Measurements from ENCODE around the gene ZNF33B. TPM values are rescaled to one million over a fixed set of nuclear protein-coding genes. Genes with fewer than 3 reads are reported as not detected.

ZNF33B gene
- total and polyA plus RNA-seq, 9 of the 15 experiments (the other 6 are each of a cell fraction or from before 2014, with no cell fraction given): 6.9 to 23.9 (median 15.4) TPM

GRCh38 chr10:42645516-42645915 is 7.1 kb upstream of the ZNF33B start (continued):
- peak; percentile 59 for TF ChIP-seq ZNF589 (CRISPR knock-in tag; IDR thresholded peaks at IDR 0.05; ENCODE audit: low read depth)
- TF ChIP-seq ELF1 (tag; IDR thresholded peaks at IDR 0.05): no peak
- no peak for TF ChIP-seq NR2C1 (IDR thresholded peaks at IDR 0.05)
- TF ChIP-seq NR2C1 (tag; IDR thresholded peaks at IDR 0.05): 0 out of 2 replicates have a peak, but pooled peaks have one; percentile 8
- no peak for TF ChIP-seq HIVEP1 (CRISPR knock-in tag; IDR thresholded peaks at IDR 0.05)
- 0 out of 2 replicates have a peak, but pooled peaks have one; percentile 28 for TF ChIP-seq MECOM (CRISPR knock-in tag; IDR thresholded peaks at IDR 0.05)
- no peak for TF ChIP-seq ZNF146 (CRISPR knock-in tag; IDR thresholded peaks at IDR 0.05; ENCODE audit: unreplicated experiment)
- no peak for TF ChIP-seq RNF219 (CRISPR knock-in tag; IDR thresholded peaks at IDR 0.05)
- 0 out of 2 replicates have a peak, but pooled peaks have one; percentile 4 for TF ChIP-seq CTBP1 (IDR thresholded peaks at IDR 0.05; ENCODE audit: borderline replicate concordance)
- no peak for TF ChIP-seq GMEB1 (CRISPR knock-in tag; IDR thresholded peaks at IDR 0.05)
- TF ChIP-seq, protein P1, sequence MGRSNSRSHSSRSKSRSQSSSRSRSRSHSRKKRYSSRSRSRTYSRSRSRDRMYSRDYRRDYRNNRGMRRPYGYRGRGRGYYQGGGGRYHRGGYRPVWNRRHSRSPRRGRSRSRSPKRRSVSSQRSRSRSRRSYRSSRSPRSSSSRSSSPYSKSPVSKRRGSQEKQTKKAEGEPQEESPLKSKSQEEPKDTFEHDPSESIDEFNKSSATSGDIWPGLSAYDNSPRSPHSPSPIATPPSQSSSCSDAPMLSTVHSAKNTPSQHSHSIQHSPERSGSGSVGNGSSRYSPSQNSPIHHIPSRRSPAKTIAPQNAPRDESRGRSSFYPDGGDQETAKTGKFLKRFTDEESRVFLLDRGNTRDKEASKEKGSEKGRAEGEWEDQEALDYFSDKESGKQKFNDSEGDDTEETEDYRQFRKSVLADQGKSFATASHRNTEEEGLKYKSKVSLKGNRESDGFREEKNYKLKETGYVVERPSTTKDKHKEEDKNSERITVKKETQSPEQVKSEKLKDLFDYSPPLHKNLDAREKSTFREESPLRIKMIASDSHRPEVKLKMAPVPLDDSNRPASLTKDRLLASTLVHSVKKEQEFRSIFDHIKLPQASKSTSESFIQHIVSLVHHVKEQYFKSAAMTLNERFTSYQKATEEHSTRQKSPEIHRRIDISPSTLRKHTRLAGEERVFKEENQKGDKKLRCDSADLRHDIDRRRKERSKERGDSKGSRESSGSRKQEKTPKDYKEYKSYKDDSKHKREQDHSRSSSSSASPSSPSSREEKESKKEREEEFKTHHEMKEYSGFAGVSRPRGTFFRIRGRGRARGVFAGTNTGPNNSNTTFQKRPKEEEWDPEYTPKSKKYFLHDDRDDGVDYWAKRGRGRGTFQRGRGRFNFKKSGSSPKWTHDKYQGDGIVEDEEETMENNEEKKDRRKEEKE (IDR thresholded peaks at IDR 0.05; ENCODE audit: borderline replicate concordance in 1 of 2, control insufficient read depth in 1 of 2, low read depth in 2 of 2, low read length in 1 of 2): no peak
- TF ChIP-seq SP1 (CRISPR knock-in tag; IDR thresholded peaks at IDR 0.05): 0 out of 2 replicates have a peak, but pooled peaks have one; percentile 28
- TF ChIP-seq, protein P2, sequence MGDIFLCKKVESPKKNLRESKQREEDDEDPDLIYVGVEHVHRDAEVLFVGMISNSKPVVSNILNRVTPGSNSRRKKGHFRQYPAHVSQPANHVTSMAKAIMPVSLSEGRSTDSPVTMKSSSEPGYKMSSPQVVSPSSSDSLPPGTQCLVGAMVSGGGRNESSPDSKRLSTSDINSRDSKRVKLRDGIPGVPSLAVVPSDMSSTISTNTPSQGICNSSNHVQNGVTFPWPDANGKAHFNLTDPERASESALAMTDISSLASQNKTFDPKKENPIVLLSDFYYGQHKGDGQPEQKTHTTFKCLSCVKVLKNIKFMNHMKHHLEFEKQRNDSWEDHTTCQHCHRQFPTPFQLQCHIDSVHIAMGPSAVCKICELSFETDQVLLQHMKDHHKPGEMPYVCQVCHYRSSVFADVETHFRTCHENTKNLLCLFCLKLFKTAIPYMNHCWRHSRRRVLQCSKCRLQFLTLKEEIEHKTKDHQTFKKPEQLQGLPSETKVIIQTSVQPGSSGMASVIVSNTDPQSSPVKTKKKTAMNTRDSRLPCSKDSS (IDR thresholded peaks at IDR 0.05; ENCODE audit: low read depth, partially characterized antibody): no peak
- TF ChIP-seq ZNF583 (CRISPR knock-in tag; IDR thresholded peaks at IDR 0.05): peak; percentile 44; the same call in 1 of the 2 replicates
- TF ChIP-seq, protein P3, sequence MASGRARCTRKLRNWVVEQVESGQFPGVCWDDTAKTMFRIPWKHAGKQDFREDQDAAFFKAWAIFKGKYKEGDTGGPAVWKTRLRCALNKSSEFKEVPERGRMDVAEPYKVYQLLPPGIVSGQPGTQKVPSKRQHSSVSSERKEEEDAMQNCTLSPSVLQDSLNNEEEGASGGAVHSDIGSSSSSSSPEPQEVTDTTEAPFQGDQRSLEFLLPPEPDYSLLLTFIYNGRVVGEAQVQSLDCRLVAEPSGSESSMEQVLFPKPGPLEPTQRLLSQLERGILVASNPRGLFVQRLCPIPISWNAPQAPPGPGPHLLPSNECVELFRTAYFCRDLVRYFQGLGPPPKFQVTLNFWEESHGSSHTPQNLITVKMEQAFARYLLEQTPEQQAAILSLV (tag; IDR thresholded peaks at IDR 0.05): no peak
- TF ChIP-seq SMAD4 (CRISPR knock-in tag; conservative IDR thresholded peaks at IDR 0.05): peak; percentile 40; the same call in 1 of the 2 replicates
- 0 out of 2 replicates have a peak, but pooled peaks have one; percentile 5 for TF ChIP-seq ZNF766 (CRISPR knock-in tag; conservative IDR thresholded peaks at IDR 0.05)
- TF ChIP-seq KLF13 (tag; IDR thresholded peaks at IDR 0.05; ENCODE audit: borderline replicate concordance, low read depth): no peak
- no peak for TF ChIP-seq MTA2 (IDR thresholded peaks at IDR 0.05; ENCODE audit: low read depth)
